Karpas-422 (cell line): ENCODE results near the gene CENPX. TPM values are rescaled to one million over a fixed set of nuclear protein-coding genes. Genes with fewer than 3 reads are reported as not detected.

Experiments
- DNase-seq: peaks from one replicate; pipeline ENCODE4 v3.0.0-alpha.2; 2015
- H2AFZ ChIP-seq: fragments of 200-600 bp; sonication (generic); 2 replicates; pipeline ENCODE4 v1.6.1; 2014; ENCODE audit warnings: antibody characterized with exemption, low read length, mixed read lengths
- H3K27ac ChIP-seq: fragments of 200-600 bp; sonication (generic); 2 replicates; pipeline ENCODE4 v1.5.1; 2014; ENCODE audit warnings: mild to moderate bottlenecking, low read length, moderate library complexity
- H3K27me3 ChIP-seq: fragments of 200-600 bp; sonication (generic); 2 replicates; pipeline ENCODE4 v1.6.1; 2014; ENCODE audit warnings: low read length, mixed read lengths
- H3K36me3 ChIP-seq: fragments of 200-600 bp; sonication (generic); 2 replicates; pipeline ENCODE4 v1.6.1; 2014; ENCODE audit warnings: low read length, mixed read lengths; ENCODE audit not compliant: insufficient read depth
- H3K4me1 ChIP-seq: fragments of 200-600 bp; sonication (generic); 2 replicates; pipeline ENCODE4 v1.6.1; 2014; ENCODE audit warnings: mild to moderate bottlenecking, low read length, mixed read lengths
- H3K4me2 ChIP-seq: fragments of 200-600 bp; sonication (generic); 2 replicates; pipeline ENCODE4 v1.6.1; 2014; ENCODE audit warnings: low read length, low read depth, mild to moderate bottlenecking; ENCODE audit not compliant: poor library complexity, severe bottlenecking
- H3K4me3 ChIP-seq: fragments of 200-600 bp; sonication (generic); 2 replicates; pipeline ENCODE4 v1.5.1; 2014; ENCODE audit warnings: mild to moderate bottlenecking, antibody characterized with exemption, low read length, mixed read lengths
- H3K79me2 ChIP-seq: fragments of 200-600 bp; sonication (generic); 2 replicates; pipeline ENCODE4 v1.6.1; 2014; ENCODE audit warnings: mild to moderate bottlenecking, low read length, mixed read lengths
- H3K9ac ChIP-seq: fragments of 200-600 bp; sonication (generic); 2 replicates; pipeline ENCODE4 v1.6.0; 2014; ENCODE audit warnings: low read length
- H3K9me2 ChIP-seq: fragments of 200-600 bp; sonication (generic), shearing (Covaris generic); replicated peaks from 2 replicates; pipeline ENCODE4 v1.6.0; 2014; ENCODE audit warnings: mild to moderate bottlenecking, low read length, moderate library complexity; ENCODE audit not compliant: insufficient read depth
- H3K9me3 ChIP-seq: fragments of 300-700, 200-600 bp; sonication (generic); 2 replicates; pipeline ENCODE4 v1.6.1; 2014; ENCODE audit warnings: low read length, mixed read lengths
- H4K20me1 ChIP-seq: fragments of 200-600 bp; sonication (generic); 2 replicates; pipeline ENCODE4 v1.6.1; 2014; ENCODE audit warnings: mild to moderate bottlenecking, antibody characterized with exemption, low read length, low read depth; ENCODE audit not compliant: insufficient read depth
- total RNA-seq: library from RNA; depleted of rRNA; stranded (reverse); fragments of >200 nt; shearing (Covaris generic); gene quantifications from 2 replicates; pipeline ENCODE4 v1.2.3, GENCODE V29; 2014; ENCODE audit warnings: low replicate concordance; rRNA removed

CENPX gene
- total RNA-seq, 1 experiment from 2014 or later: 51.4 TPM

- Histone ChIP-seq H3K36me3 (no peaks in the 10 kb centered on the region), H3K9me2 (no peaks in the 10 kb centered on the region), H3K27me3 (no peaks in the 10 kb centered on the region), H4K20me1 (no peaks in the 10 kb centered on the region), H3K27ac (no peak overlapping the region), H3K9me3 (no peaks in the 10 kb centered on the region), H3K4me2 (no peak overlapping the region), H3K79me2 (no peaks in the 10 kb centered on the region), H2AFZ (no peak overlapping the region), H3K9ac (no peak overlapping the region), H3K4me3 (no peak overlapping the region), H3K4me1 (peaks cover 23% of the 10 kb centered on the region)
- DNase-seq: no peak
Observed at GRCh38 chr17:81968850-81969812, 53.5 kb downstream of the CENPX start.

Other genes with a start within 250 kb of the CENPX start
- not detected in 2 replicates for gene GCGR, start 218.7 kb downstream of the CENPX start, total RNA-seq
- 55.9 and 99.9 TPM in 2 replicates for gene MCRIP1, start 189.6 kb downstream of the CENPX start, total RNA-seq
- 0.25 TPM in 1 of 2 replicates, not detected in the other for gene PPP1R27, start 187.8 kb downstream of the CENPX start, total RNA-seq
- 175 and 263 TPM in 2 replicates for gene P4HB, start 162.3 kb downstream of the CENPX start, total RNA-seq
- gene ARHGDIA, start 151.5 kb downstream of the CENPX start, total RNA-seq: 68.5 and 119 TPM in 2 replicates
- gene ALYREF, start 131.3 kb downstream of the CENPX start, total RNA-seq: 70.1 and 191 TPM in 2 replicates
- gene ANAPC11, start 131.2 kb downstream of the CENPX start, total RNA-seq: 87.1 and 132 TPM in 2 replicates
- gene NPB, start 120.6 kb downstream of the CENPX start, total RNA-seq: 0.07 TPM in 1 of 2 replicates, not detected in the other
- gene PCYT2, start 111.5 kb downstream of the CENPX start, total RNA-seq: 20.9 and 72.3 TPM in 2 replicates
- 19.6 and 33.7 TPM in 2 replicates for gene SIRT7, start 104.7 kb downstream of the CENPX start, total RNA-seq
- gene MAFG, start 95.1 kb downstream of the CENPX start, total RNA-seq: 10.9 and 14.9 TPM in 2 replicates
- not detected in 2 replicates for gene PYCR1, start 85.6 kb downstream of the CENPX start, total RNA-seq
- not detected in 2 replicates for gene MYADML2, start 75.6 kb downstream of the CENPX start, total RNA-seq
- gene NOTUM, start 61.7 kb downstream of the CENPX start, total RNA-seq: not detected in 2 replicates
- gene ASPSCR1, start 45.2 kb downstream of the CENPX start, total RNA-seq: 38.7 and 39.8 TPM in 2 replicates
- gene LRRC45, start 427 bp upstream of the CENPX start, total RNA-seq: 13.3 and 20.2 TPM in 2 replicates
- 9.6 and 9.7 TPM in 2 replicates for gene RAC3, start 8.8 kb upstream of the CENPX start, total RNA-seq
- 103 and 164 TPM in 2 replicates for gene DCXR, start 14.8 kb upstream of the CENPX start, total RNA-seq
- gene RFNG, start 28.9 kb upstream of the CENPX start, total RNA-seq: 16.5 and 26.8 TPM in 2 replicates
- 57.1 and 110 TPM in 2 replicates for gene GPS1, start 29.0 kb upstream of the CENPX start, total RNA-seq
- 89.6 and 187 TPM in 2 replicates for gene DUS1L, start 42.9 kb upstream of the CENPX start, total RNA-seq
- gene FASN, start 75.4 kb upstream of the CENPX start, total RNA-seq: 94.1 and 197 TPM in 2 replicates
- gene CCDC57, start 190.0 kb upstream of the CENPX start, total RNA-seq: 31.3 and 37.4 TPM in 2 replicates
- gene SLC16A3, start 206.2 kb upstream of the CENPX start, total RNA-seq: 0.67 and 6.0 TPM in 2 replicates